Measurements from ENCODE around the gene CDYL2. TPM values are rescaled to one million over a fixed set of nuclear protein-coding genes. Genes with fewer than 3 reads are reported as not detected.

CDYL2 gene
- polyA plus RNA-seq, 1 donor from 2014 or later: 2.6 TPM

- Histone ChIP-seq H3K36me3 (ENCODE audit: insufficient read depth, low read length) (no peaks in the 10 kb centered on the region), H3K4me2 (ENCODE audit: low read length) (no peak overlapping the region), H2AFZ (ENCODE audit: low read depth, low read length) (no peak overlapping the region), H3K27ac (ENCODE audit: low read length) (no peak overlapping the region), H3F3A (ENCODE audit: insufficient read depth, low read length, poor library complexity, severe bottlenecking) (no peaks in the 10 kb centered on the region), H4K20me1 (ENCODE audit: insufficient read depth) (no peaks in the 10 kb centered on the region), H3K9me3 (ENCODE audit: low read length) (no peaks in the 10 kb centered on the region), H3K27me3 (ENCODE audit: insufficient read depth, low read depth, low read length) (no peaks in the 10 kb centered on the region), H3K9me2 (ENCODE audit: insufficient read depth, low read length) (no peaks in the 10 kb centered on the region), H3K4me3 (ENCODE audit: low read length) (no peak overlapping the region), H3K9ac (ENCODE audit: low read length) (no peak overlapping the region), H3K79me2 (replicated peaks; ENCODE audit: insufficient read depth, low read length) (no peaks in the 10 kb centered on the region)
- TF ChIP-seq MXI1 (conservative IDR thresholded peaks at IDR 0.05; ENCODE audit: poor library complexity, severe bottlenecking) (no peak), POLR2AphosphoS5 (IDR thresholded peaks at IDR 0.05) (no peak), REST (IDR thresholded peaks at IDR 0.05; ENCODE audit: borderline replicate concordance) (no peak), RAD21 (conservative IDR thresholded peaks at IDR 0.05) (no peak), TAF1 (IDR thresholded peaks at IDR 0.05; ENCODE audit: low read depth) (no peak), EZH2 (IDR thresholded peaks at IDR 0.05; ENCODE audit: borderline replicate concordance, insufficient read depth, low read length, poor library complexity, severe bottlenecking) (no peak), SMC3 (conservative IDR thresholded peaks at IDR 0.05; ENCODE audit: poor library complexity) (no peak)
Observed at GRCh38 chr16:80744856-80745255, 59.5 kb downstream of the CDYL2 start.

DNA sequence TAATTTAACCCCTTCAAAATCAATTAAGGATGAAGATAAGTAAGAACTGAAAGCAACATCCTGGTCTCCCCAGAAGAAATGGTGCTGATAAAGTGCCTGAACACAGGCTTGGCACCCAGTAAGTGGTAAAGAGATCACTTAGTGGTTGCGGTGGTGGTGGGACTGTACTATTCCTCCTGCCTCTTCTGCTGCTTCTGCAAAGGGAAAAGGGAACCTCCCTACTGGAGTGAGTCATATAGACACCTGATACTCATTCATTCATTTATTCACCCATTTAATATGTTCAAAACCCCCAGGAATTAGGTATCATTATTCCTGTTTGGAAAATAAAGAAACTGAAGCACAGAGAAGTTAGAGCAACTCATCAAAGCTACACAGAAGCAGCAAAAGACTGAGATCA lies 60.6 kb downstream of the CDYL2 start:
- Histone ChIP-seq H3K79me2 (replicated peaks; ENCODE audit: insufficient read depth, low read length) (no peaks in the 10 kb centered on the region), H3K36me3 (ENCODE audit: insufficient read depth, low read length) (no peaks in the 10 kb centered on the region), H3K4me2 (ENCODE audit: low read length) (no peak overlapping the region), H3K9me3 (ENCODE audit: low read length) (no peaks in the 10 kb centered on the region), H3K9ac (ENCODE audit: low read length) (no peak overlapping the region), H3F3A (ENCODE audit: insufficient read depth, low read length, poor library complexity, severe bottlenecking) (no peaks in the 10 kb centered on the region), H3K27me3 (ENCODE audit: insufficient read depth, low read depth, low read length) (no peaks in the 10 kb centered on the region), H3K4me3 (ENCODE audit: low read length) (no peak overlapping the region), H3K9me2 (ENCODE audit: insufficient read depth, low read length) (no peaks in the 10 kb centered on the region), H3K27ac (ENCODE audit: low read length) (no peak overlapping the region), H4K20me1 (ENCODE audit: insufficient read depth) (no peaks in the 10 kb centered on the region), H2AFZ (ENCODE audit: low read depth, low read length) (no peak overlapping the region)
- no peak for TF ChIP-seq REST (IDR thresholded peaks at IDR 0.05; ENCODE audit: borderline replicate concordance)
- no peak for TF ChIP-seq POLR2AphosphoS5 (IDR thresholded peaks at IDR 0.05)
- no peak for TF ChIP-seq MXI1 (conservative IDR thresholded peaks at IDR 0.05; ENCODE audit: poor library complexity, severe bottlenecking)
- no peak for TF ChIP-seq TAF1 (IDR thresholded peaks at IDR 0.05; ENCODE audit: low read depth)
- no peak for TF ChIP-seq CTCF (IDR thresholded peaks at IDR 0.05; ENCODE audit: poor library complexity, severe bottlenecking)
- TF ChIP-seq EP300 (conservative IDR thresholded peaks at IDR 0.05; ENCODE audit: poor library complexity, severe bottlenecking): no peak
- TF ChIP-seq RAD21 (conservative IDR thresholded peaks at IDR 0.05): no peak
- no peak for TF ChIP-seq EZH2 (IDR thresholded peaks at IDR 0.05; ENCODE audit: borderline replicate concordance, insufficient read depth, low read length, poor library complexity, severe bottlenecking)
- TF ChIP-seq SMC3 (conservative IDR thresholded peaks at IDR 0.05; ENCODE audit: poor library complexity): no peak
